CD4-positive, alpha-beta T cell treated with Interleukin-2 at 100 ng/mL for 4 hours (primary cell): ENCODE data around the gene APOA4.
"Not testable (repeated sequence)": the region's sequence is repeated elsewhere in the genome, so short reads cannot be mapped to it uniquely, and the experiment has no call there.

Experiments used
- DNase-seq: peaks from one replicate; pipeline ENCODE4 v3.0.0-alpha.2; 2020; ENCODE audit warnings: low spot score

Gene APOA4

DNA sequence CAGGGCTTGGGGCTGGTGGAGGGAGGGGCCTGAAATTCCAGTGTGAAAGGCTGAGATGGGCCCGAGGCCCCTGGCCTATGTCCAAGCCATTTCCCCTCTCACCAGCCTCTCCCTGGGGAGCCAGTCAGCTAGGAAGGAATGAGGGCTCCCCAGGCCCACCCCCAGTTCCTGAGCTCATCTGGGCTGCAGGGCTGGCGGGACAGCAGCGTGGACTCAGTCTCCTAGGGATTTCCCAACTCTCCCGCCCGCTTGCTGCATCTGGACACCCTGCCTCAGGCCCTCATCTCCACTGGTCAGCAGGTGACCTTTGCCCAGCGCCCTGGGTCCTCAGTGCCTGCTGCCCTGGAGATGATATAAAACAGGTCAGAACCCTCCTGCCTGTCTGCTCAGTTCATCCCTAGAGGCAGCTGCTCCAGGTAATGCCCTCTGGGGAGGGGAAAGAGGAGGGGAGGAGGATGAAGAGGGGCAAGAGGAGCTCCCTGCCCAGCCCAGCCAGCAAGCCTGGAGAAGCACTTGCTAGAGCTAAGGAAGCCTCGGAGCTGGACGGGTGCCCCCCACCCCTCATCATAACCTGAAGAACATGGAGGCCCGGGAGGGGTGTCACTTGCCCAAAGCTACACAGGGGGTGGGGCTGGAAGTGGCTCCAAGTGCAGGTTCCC lies 6.5 kb upstream of the APOA4 start, which contains the start of gene APOC3:
Gene APOC3 (plus strand): TSS at position 383 of the 659 bp plus-strand sequence. CDS start 676 bp downstream, outside the sequence.
- DNase-seq, result no peak

DNA sequence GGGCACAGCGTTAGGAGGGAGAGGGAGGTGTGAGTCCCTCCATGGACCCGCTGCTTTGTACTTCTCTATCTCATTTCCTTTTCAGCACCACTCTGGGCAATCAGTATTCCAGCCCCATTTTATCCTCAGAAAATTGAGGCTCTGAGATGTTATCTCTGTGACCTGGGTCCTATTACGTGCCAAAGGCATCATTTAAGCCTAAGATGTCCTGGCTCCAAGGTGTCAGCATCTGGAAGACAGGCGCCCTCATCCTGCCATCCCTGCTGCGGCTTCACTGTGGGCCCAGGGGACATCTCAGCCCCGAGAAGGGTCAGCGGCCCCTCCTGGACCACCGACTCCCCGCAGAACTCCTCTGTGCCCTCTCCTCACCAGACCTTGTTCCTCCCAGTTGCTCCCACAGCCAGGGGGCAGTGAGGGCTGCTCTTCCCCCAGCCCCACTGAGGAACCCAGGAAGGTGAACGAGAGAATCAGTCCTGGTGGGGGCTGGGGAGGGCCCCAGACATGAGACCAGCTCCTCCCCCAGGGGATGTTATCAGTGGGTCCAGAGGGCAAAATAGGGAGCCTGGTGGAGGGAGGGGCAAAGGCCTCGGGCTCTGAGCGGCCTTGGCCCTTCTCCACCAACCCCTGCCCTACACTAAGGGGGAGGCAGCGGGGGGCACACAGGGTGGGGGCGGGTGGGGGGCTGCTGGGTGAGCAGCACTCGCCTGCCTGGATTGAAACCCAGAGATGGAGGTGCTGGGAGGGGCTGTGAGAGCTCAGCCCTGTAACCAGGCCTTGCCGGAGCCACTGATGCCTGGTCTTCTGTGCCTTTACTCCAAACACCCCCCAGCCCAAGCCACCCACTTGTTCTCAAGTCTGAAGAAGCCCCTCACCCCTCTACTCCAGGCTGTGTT lies 5.8 kb upstream of the APOA4 start:
- no peak for DNase-seq

DNA sequence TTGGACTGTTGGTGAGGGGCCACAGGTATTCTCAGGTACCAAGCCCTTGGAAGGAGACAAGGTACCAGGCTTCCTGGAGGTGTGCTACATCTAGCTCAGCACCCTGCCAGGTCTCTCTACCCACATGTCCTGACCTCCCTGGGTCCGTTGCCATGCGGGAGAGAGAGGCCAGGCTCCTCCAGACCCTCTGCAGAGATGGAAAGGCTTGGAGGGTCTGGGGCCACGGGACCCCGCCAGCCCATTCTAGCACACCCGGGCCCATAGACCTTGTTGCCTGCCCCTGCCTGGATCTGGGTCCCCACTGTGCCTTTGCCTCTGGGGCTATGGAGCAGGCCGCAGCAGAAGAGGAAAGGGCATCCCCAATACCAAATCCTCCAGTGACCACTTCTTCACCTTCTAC lies 4.4 kb upstream of the APOA4 start:
- no peak for DNase-seq

DNA sequence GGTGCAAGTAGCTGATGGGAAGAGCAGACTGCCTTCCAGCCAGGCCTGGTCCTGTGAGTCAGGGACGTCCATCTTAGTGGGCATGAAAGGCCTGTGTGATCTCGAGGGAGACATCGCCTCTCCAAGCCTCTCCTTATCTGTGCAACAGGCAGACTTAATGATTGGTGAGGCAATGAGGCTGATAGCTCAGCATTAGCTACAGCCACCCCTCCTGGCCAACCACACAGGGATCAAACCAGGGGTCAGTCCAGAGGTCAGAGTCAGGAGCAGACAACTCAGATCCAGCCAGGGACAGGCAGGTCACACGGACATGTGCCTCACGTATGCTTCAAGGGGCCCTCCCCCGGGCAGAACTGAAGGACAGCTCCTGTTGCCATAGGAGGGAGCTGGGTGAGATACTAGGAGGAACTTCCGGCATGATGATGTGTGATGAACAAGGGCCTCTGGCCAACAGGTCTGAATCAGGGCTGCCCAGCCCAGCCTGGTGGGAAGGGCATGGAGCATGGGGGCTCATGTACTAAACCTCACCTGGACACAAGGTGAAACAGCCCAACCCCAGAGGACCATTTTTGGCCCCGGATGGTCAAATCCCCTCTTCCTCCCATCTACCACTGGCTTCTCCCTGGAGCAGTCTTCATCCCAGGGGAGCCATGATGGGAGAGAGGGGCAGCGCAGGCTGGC lies 3.8 kb upstream of the APOA4 start:
- DNase-seq, result no peak

DNA sequence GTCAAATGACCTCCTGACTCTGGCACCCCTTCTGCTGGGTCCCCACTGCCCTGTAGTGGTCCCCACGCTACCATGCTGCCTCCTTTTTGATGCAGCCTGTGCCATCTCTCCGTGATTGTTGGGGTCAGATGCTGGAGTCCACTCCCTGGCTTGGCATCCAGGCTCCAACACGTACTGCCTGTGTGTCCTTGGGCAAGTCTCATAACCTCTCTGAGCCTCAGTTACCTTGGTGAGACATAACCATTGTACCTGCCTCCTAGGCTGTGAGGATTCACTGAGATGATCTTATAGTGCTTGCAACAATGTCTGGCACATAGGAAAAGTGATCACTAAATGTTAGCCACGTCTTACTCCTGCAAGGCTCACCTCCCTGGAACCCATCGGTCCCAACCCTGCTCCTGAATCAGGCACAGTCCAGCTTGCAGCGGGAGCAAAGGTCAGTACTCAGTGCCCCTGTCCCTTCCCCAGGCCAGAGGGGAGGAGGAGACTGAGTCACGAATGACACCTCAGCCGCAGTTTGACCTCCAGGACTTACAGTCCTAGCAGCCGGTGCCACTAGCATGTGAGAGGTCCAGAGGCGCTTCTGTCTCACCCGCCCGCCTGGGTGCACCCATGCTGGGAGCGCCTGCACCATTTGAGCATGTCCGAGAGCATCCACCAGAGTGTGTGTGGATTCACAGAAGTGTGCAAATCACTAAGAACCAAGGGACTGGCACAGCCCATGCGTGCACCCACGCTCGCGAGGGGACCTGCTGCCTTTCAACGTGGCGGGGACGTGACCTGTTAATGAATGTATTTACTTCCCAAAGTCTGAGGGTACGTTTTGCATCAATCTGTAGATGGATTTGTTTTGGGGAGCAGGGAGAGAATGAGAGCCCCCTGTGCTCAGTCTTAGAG lies 3.0 kb upstream of the APOA4 start:
- DNase-seq, result no peak

DNA sequence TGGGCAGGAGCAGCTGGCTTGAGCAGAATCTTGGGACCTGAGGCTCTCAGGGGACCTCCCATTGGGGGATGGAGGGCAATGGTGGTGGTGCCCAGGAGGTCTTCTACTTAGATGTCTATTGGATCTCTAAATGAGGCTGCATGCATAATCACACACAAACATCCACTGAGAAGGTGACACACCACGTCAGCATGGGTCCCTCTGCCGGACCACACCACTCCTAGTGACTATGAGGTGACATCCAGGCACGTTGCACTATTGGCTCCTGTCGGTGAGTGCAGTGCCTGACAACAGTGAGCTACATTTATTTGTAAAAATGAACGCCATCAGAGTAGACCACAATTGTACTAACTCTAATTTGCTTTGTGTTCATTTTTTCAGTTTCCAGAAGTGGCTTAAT lies 2.3 kb upstream of the APOA4 start:
- no peak for DNase-seq

DNA sequence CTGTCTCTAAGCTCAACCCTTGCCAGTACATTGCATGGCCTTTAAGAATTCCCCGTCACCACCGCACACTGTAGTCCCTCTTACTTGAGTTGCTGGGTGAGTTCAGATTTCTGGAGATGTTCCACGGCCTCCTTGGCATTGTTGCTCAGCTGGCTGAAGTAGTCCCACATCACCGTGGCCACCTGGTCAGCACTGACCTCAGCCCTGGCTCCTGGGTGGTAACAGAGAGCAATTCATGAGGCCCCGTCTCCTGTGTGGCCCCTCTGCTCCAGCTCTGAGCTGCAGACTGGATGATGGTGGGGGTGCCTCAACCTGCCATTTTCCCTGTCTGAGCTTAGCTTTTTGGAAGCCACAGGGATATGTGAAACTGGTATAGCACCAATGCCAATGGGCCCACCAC lies 529 bp downstream of the APOA4 start:
- DNase-seq, result no peak

DNA sequence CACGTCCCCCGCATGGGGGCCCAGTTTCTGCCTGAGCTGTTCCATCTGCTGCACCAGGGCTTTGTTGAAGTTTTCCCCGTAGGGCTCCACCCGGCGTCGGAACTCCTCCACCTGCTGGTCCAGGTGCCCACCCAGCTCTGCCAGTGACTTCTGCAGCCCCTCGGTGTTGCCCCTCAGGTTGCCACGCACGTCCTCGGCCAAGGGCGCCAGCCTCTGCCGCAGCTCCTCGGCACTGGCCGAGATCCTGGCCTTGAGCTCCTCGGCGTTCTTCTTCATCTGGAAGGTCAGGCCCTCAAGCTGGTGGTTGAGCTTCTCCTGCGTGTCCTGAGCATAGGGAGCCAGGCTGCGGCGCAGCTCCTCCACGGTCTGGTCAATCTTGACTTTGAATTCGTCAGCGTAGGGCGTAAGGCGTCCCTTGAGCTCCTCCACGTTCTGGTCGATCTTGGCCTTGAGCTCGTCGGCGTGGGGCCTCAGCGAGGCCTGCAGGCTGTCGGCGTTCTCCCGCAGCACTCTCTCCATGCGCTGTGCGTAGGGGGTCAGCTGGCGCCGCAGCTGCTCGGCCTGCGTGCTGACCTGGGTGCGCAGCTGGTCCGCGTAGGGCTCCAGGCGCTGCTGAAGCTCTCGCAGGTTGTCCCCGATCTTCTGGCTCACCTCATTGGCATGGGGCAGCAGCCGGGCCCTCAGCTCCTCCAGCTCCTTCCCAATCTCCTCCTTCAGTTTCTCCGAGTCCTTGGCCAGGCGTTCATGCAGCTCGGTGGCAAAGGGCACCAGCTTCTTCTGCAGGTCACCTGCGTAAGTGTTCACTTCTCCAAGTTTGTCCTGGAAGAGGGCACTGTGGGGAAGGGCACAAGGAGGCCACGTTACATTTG lies 1.8 kb downstream of the APOA4 start:
- no peak for DNase-seq

DNA sequence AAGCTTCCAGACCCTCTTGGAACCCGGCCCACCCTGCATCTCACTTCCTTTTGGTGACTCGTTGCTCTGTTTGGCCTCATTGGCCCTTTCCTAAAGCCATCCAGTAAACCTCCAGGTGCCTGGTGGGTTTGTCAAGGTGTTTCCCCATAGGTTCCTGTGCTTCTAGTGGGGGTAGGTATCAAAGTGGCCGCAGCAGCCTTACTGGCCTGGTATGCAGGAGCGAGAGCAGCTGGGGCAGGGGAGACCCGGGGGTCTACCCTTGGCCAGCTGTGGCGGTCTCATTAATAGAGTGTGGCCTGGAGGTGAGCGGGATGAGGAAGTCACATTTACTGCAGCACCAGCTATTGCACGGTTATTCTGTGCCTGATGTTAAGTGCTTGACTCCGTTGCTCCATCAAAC lies 4.1 kb downstream of the APOA4 start:
- DNase-seq, result no peak

DNA sequence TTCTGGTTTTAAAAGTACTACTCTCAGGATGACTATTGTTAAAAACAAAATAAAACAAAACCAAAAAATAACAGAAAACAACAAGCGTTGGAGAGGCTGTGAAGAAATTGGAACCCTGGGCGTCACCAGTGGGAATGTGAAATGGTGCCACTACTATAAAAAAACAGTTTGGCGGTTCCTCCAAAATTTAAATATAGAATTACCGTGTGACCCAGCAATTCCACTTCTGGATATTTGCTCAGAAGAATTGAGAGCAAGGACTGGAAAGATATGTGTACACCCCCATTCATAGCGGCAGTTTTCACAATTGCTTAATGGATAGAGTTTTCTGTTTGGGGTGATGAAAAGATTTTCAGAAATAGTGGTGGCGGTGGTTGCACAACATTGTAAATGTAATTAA lies 8.6 kb downstream of the APOA4 start:
- DNase-seq, result no peak

DNA sequence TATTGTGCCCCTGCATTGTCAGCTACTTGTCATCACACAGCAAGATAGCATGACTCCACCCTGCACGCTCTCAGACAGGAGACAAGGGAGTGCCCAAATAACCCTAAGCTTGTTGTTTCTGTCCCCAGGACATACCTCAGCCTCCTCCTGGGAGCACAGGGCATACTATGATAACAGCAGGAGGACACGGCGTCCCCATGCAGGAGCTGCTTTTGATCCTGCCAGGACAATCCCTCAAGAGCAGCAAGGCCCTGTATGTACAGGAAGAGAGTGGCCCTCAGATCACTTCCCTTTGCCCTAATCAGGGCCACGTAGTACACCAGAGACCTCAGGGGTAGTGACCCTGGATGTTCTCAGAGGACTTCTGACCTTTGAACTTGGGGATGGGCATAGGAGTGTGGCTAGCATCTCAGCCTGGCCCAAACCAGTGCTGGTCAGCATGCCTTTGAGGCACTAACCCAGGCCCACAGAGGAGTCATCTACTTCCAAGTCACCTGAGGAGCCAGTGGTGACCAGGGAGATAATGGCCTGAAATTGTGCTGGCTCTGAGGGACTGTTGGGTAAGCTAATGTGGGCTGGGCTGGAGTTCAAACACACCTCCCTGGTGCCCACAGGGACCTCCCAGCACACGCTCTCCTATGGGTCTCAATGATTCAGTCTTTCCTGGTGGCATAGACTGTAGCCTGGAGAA lies 9.2 kb downstream of the APOA4 start:
- DNase-seq, result no peak

DNA sequence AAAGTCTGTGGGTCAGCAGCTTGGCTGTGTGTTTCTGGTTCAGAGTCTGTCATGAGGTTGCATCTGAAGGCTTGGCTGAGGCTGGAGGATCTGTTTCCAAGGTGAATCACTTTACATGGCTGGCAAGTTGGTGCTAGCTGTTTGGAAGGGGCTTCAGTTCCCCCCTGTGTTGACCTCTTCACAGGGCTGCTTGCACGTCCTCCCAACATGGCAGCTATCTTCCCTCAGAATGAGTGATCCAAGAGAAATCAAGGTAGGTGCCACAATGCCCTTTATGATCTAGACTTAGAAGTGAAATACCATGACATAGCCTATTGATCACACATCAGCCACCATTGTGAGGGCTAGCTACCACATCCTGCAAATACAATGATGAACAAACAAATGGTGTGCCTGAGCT lies 9.9 kb downstream of the APOA4 start:
- no peak for DNase-seq

DNA sequence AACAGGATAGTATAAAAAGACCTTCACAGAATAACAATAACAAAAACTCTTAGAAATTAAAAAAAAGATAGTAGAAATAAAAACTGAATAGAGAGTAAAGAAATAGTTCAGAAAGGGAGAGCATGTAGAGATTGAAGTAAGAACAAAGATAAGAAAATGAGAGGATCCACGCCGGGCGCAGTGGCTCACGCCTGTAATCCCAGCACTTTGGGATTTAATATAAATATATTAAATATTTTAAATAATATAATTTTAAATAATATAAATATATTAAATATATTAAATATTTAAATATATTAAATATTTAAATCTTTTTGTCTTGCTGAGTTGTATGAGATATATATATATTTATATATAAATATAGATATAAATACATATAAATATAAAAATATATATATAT lies 11.0 kb downstream of the APOA4 start:
- no peak for DNase-seq

DNA sequence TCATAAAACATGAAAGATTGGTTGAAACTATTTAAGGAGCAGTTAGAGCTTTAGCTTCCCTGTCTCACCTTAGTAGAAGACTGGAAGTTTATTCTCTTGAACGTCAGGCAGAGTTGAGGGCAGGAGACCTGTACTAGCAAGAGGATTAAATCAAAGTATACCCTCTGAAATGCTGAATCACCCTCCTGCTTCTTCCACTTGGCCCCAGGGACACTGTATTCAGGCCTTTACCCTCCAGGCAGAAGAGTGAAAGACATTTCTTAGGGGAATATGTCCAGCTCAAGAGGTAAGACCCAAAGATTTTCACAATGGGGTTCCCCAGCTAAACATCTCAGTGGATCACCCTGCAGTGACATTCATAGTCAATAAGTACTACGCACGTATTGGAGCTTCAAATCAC lies 11.9 kb downstream of the APOA4 start:
- DNase-seq, result no peak

DNA sequence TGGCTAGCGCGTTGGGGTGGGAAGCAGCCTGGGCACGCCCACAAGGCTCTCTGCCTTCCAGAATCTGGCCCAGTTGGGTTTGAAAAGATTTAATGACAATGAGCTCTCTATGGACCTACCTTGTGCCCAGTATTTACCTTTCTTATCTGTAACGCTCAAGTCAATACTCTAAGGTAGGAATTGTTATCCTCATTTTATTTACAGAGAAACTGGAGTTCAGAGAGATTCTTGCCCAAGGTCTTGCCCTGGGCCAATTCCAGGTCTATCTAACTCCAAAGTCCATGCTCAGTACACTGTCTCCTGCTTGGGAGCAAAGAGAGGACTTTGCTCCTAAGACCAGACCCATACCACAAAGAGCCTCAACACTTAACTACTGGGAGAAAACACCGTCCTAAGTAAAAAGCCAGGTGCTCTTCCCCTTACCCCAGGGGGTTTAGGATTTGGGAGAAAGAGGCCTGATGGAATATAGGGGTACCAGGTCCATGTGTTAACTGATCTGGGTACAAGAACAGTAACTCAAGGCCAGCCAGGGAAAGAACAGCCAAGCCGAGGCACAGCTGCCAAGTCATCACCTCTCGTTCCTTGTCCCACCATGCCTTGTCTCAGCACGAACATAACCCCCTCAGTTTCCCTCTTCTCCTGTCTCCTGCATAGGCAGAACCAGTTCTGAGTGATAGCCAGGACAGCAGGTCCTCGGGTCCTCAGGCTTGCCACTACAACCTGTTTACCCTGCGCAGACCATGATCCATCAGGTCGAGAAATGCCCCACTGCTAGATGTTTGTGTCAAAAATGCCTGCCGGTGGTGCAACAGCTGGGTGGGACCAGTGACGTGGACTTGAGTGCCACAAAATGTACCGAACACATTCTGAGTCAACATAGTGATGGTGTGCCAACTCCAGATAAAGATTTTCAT lies 14.6 kb downstream of the APOA4 start:
- DNase-seq, result no peak

DNA sequence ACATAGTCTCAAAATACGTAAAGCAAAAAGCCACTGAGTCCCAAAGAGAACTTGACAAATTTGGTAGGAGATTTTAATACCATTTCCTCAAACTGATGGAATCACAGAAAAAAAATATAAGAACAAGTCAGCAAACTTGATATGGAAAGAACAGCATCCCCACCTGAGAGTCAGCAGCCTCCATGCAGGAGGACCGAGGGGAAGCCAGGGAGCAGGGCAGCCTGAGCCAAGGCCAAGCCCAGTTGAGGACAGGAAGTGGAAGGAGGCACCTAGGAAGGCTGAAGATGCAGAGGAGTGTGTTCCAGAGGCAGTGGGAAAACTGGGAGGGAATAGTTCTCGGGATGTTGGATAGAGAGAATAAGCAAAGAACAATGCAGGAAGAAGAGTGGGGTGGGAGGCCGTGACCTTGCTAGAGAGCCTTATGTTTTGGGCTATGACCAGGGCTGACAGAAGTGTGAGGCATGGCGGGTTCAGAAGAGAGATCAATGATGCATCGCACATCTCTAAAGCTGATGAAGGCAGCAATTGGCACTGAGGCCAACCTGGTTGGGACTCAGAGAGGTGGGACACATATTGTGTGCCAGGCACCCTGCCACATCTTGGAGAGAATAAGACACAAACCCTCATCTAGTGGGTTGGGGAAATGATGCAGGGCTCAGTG lies 15.4 kb downstream of the APOA4 start:
- no peak for DNase-seq

DNA sequence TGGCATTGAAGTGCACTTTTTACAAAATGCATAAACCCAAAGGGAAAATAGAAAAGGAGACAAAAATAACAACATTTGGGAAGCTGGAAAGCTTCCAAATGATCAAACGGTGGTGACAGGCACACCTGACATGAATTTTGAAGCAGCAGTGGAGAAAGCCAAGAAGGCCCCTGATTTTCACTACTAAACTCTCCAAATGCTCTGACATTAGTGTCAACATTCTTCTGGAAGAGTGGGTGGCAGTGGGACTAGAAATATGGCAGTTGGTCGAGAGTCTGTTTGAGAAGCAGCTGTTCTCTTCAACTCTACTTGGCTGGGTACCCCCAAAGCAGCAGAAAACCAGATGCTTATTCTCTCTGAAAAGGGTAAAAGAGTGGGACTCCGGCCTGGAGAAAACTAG lies 19.1 kb downstream of the APOA4 start:
- DNase-seq, result no peak

DNA sequence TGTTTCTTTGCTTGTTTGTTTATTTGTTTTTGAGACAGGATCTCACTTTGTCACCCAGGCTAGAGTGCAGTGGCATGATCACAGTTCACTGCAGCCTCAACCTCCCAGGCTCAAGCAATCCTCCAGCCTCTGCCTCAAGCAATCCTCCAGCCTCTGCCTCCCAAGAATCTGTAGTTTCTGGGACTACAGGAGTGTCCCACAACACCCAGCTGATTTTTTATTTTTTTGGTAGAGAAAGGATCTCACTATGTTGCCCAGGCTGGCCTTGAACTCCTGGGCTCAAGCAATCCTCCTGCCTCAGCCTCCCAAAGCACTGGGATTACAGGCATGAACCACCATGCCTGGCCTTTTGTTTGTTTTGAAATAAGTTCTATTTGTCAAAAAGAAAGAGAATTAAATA lies 21.4 kb downstream of the APOA4 start:
- DNase-seq, result not testable (repeated sequence)

DNA sequence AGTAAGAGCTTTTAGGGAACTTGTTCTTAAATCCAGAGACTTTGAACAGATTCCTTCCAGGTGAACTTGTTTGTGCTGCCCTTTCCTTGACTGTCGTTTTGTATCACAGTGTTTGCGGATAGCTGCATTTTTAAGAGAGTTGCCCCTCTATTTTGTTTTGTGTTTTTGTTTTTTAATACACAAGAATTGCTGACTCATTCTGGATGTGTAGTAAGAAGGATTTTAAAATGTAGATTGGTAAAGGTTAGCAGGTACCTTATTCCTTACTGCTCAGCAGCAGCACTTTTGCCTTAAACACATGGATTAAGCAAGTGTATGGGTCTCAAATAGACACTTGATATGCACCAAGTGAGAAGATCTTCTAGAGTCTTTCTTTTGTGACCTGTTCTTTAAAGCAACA lies 22.5 kb downstream of the APOA4 start:
- no peak for DNase-seq
